HUES6 (cell line): ENCODE data around the gene GLRB.

Experiments
- H3K27ac ChIP-seq: 2 replicates; pipeline ENCODE4 v1.7.0; 2013; ENCODE audit warnings: low read depth, mild to moderate bottlenecking, low read length, inconsistent platforms
- H3K27me3 ChIP-seq: 2 replicates; pipeline ENCODE4 v1.6.1; 2013; ENCODE audit warnings: low read length; ENCODE audit not compliant: control insufficient read depth, insufficient read depth
- H3K36me3 ChIP-seq: 2 replicates; pipeline ENCODE4 v1.6.1; 2013; ENCODE audit warnings: low read length; ENCODE audit not compliant: control insufficient read depth, insufficient read depth
- H3K4me1 ChIP-seq: 2 replicates; pipeline ENCODE4 v1.6.1; 2013; ENCODE audit warnings: low read length; ENCODE audit not compliant: control insufficient read depth, insufficient read depth
- H3K4me3 ChIP-seq: 2 replicates; pipeline ENCODE4 v1.5.1; 2013; ENCODE audit warnings: low read depth, low read length
- H3K9ac ChIP-seq: one replicate; pipeline ENCODE4 v1.6.1; 2013; ENCODE audit warnings: mild to moderate bottlenecking, low read length
- H3K9me3 ChIP-seq: 2 replicates; pipeline ENCODE4 v1.6.1; 2013; ENCODE audit warnings: low read depth, low read length; ENCODE audit not compliant: control insufficient read depth, insufficient read depth

GLRB gene

DNA sequence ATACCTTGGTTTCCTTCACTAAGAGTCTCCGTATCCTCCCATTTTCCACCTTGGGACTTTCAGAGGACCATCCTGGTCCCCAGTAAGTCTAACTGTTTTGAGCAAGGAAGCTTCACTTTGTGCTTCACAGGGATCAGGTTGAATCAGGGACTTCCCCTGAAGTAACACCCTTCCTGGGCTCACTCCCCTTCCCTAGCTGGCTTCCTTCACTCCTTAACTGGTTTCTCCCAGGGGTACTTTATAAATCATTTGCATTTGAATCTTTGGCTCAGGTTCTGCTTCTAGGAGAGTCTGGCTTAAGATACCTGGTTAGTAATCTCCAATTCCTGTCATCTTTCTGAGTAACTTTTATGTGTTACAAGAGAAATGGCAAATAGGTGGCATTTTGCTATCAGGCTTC is 120.1 kb downstream of the GLRB start:
- Histone ChIP-seq H3K4me3 (no peak overlapping the region), H3K9me3 (no peaks in the 10 kb centered on the region), H3K9ac (no peak overlapping the region), H3K27me3 (no peaks in the 10 kb centered on the region), H3K4me1 (peaks cover 10% of the 10 kb centered on the region), H3K27ac (no peak overlapping the region), H3K36me3 (no peaks in the 10 kb centered on the region)

DNA sequence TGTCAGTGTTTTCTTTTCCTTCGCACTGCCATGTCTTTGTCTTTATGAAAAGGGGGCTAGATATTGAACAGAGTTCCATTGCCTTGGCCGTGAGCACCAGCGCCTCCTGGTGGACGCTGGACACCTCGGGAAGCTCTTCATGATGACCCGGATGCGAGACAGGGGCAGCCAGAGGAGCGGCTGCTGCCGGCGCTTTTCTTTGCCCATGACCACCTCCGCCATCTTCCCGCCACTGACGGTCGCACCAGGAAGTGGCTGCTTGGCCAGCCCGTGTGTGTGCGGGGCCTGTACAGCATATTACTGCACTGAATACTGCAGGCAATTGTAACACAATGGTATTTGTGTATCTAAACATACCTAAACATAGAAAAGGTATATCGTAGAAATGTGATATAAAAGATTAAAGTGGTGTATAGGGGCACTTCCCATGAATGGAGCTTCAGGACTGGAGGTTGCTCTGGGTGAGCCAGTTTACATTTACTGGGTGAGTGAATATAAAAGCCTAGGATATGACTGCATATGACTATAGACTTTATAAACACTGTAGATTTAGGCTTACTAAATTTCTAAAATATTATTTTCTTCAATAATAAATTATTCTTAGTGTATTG is 128.8 kb downstream of the GLRB start:
- Histone ChIP-seq H3K4me1 (no peaks in the 10 kb centered on the region), H3K9ac (no peak overlapping the region), H3K9me3 (no peaks in the 10 kb centered on the region), H3K27ac (no peak overlapping the region), H3K4me3 (no peak overlapping the region), H3K27me3 (no peaks in the 10 kb centered on the region), H3K36me3 (no peaks in the 10 kb centered on the region)

DNA sequence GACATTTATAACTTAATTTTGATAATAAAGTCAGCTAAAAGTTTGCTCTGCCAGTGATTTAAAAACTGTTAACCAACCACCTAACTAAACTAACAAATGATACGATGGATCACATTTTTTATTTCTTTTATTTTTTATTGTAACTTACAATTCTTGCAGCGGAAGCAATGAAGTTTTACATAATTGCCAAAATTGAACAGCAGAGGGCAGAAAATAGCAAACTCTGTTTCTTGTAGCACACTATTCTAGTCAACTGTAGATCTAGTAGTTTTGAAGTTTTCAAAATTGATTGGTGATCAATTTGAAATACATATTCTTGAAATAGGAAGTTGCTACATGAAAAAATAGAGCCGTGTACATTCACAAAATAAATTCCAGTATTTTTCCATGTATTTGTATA is 141.8 kb downstream of the GLRB start:
- Histone ChIP-seq H3K4me1 (peaks cover 6% of the 10 kb centered on the region; the same call in 1 of the 2 replicates), H3K27me3 (peaks cover 39% of the 10 kb centered on the region)

DNA sequence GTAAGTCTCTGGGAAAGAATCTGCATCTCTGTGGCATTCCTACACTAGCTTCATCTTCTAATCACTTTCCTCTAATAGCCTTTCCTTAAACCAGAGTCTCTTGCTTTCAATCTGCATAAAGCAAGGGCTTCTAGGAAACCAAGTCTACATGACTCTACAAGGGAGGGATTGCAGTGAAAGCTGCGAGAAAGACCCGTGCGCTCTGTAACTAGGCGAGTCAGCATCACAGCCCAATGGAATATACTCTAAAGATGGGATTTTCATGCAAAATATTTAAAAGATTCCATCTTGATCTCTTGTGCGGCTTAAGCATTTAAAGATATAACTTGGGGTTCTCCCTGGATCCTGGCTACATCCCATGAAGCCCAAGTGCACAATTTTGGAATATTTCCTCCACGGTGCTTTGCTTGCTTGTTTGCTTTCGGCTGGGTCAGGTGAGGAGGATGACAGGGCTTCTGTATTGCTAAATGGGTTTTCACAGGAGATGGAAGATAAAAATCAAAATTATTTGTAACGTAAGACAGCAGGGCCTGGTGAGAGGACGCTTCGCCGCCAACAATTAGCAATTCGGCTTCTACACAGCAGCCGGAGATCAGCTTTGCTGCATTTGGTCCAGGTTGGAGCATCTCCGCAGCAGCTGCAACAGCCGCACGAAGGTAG is 143.9 kb downstream of the GLRB start:
- no peak overlapping the region for H3K4me3 ChIP-seq
- H3K36me3 ChIP-seq, result no peaks in the 10 kb centered on the region
- peaks cover 60% of the 10 kb centered on the region for H3K27me3 ChIP-seq

More for the DNA sequence above, 141.8 kb downstream of the GLRB start:
- no peak overlapping the region for H3K4me3 ChIP-seq
- no peaks in the 10 kb centered on the region for H3K36me3 ChIP-seq
- no peak overlapping the region for H3K27ac ChIP-seq
- H3K9me3 ChIP-seq, result no peaks in the 10 kb centered on the region
- no peak overlapping the region for H3K9ac ChIP-seq

DNA sequence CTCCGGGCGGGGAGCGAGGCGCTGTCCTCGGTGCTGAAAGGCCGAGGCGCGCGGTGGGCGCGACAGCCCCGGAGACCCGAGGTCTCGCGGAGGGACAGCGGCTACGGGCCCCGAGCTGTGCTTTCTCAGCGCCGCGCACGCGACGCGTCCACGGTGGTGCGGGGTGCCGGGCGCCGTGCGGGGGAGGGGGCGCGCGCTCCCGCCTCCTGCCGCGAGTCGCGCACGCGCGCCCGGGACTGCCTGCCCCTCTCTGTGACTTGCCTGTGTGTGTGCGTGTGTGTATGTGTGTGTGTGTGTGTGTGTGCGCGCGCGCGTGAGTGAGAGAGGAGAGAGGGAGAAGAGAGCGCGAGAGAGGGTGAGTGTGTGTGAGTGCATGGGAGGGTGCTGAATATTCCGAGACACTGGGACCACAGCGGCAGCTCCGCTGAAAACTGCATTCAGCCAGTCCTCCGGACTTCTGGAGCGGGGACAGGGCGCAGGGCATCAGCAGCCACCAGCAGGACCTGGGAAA is 144.5 kb downstream of the GLRB start, which contains the start of gene GRIA2:
Gene GRIA2 (plus strand): TSS at position 358 of the 511 bp plus-strand sequence. CDS start 315 bp downstream, outside the sequence.
- Histone ChIP-seq H3K4me3 (peak within 1 kb of the TSS; percentile 91), H3K27me3 (peaks cover 63% of the 10 kb centered on the region), H3K4me1 (peaks cover 9% of the 10 kb centered on the region), H3K9me3 (no peaks in the 10 kb centered on the region), H3K9ac (no peak within 1 kb of the TSS), H3K36me3 (no peaks in the 10 kb centered on the region), H3K27ac (no peak within 1 kb of the TSS)

More for the DNA sequence above, 143.9 kb downstream of the GLRB start:
- H3K9me3 ChIP-seq, result no peaks in the 10 kb centered on the region
- H3K4me1 ChIP-seq, result peaks cover 9% of the 10 kb centered on the region
- H3K27ac ChIP-seq, result no peak overlapping the region
- no peak overlapping the region for H3K9ac ChIP-seq

DNA sequence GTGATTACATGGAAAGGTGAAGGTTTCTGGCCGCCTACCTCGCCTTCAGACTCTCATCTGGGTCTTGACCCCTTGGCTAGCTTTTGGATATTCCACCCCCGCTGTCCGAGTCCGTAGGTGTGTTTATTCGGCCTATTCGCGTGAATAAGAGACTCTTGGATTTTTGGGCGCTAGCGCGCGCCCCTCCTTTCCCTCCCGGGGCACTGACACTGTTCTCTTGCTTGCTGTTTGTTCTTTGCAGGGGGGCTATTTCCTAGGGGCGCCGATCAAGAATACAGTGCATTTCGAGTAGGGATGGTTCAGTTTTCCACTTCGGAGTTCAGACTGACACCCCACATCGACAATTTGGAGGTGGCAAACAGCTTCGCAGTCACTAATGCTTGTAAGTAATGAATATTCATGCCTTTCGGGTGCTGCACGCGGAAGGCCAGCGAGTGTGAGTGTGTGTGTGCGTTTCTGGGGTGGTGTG is 145.5 kb downstream of the GLRB start:
- peaks cover 9% of the 10 kb centered on the region for H3K4me1 ChIP-seq
- no peaks in the 10 kb centered on the region for H3K9me3 ChIP-seq
- H3K36me3 ChIP-seq, result no peaks in the 10 kb centered on the region
- H3K9ac ChIP-seq, result no peak overlapping the region
- no peak overlapping the region for H3K27ac ChIP-seq
- H3K4me3 ChIP-seq, result peak overlapping the region; percentile 91
- peaks cover 63% of the 10 kb centered on the region for H3K27me3 ChIP-seq
